Gastroesophageal sphincter (tissue), 4 donors: ENCODE measurements around the gene TFDP3. TPM values are rescaled to one million over a fixed set of nuclear protein-coding genes. Genes with fewer than 3 reads are reported as not detected.
A peak's percentile ranks its signal among the peaks of the same experiment; 100 is the strongest.

Experiments used
- ATAC-seq: fragments of 150-250 bp; one replicate; pipeline ENCODE4 v1.9.1; 2016; ENCODE audit warnings: mild to moderate bottlenecking, moderate library complexity
- H3K27ac ChIP-seq, 4 donors: fragments of 200-600 bp; sonication (generic) in 3 of 4; 1 replicate in 3 of 4; 2 replicates in 1 of 4; pipeline ENCODE4 v1.5.1; 2016 to 2019
- H3K27me3 ChIP-seq: fragments of 200-600 bp; sonication (generic); one replicate; pipeline ENCODE4 v1.5.1; 2019
- H3K36me3 ChIP-seq, 2 donors: fragments of 200-600 bp; sonication (generic); one replicate each; pipeline ENCODE4 v1.5.1; 2019; ENCODE audit warnings: control low read depth in 1 of 2
- H3K4me1 ChIP-seq, 3 donors: fragments of 200-600 bp; sonication (generic); 1 replicate in 2 of 3; 2 replicates in 1 of 3; pipeline ENCODE4 v1.5.1; 2016 to 2019; ENCODE audit warnings: control low read depth in 2 of 3
- H3K4me3 ChIP-seq, 2 donors: fragments of 200-600 bp; sonication (generic); one replicate each; pipeline ENCODE4 v1.5.1; 2019; ENCODE audit warnings: mild to moderate bottlenecking in 1 of 2, moderate library complexity in 1 of 2
- H3K9me3 ChIP-seq, 3 donors: fragments of 200-600 bp; sonication (generic); one replicate each; pipeline ENCODE4 v1.5.1; 2017 to 2019; ENCODE audit warnings: control low read depth in 2 of 3
- CTCF ChIP-seq, 4 experiments: fragments of 200-600 bp in 2 of 4; fragments of 450-650 bp in 2 of 4; sonication (generic) in 1 of 4; IDR thresholded peaks; one replicate each; pipeline ENCODE4 v1.5.1; 2017 to 2019; ENCODE audit warnings: antibody characterized with exemption in 4 of 4, mild to moderate bottlenecking in 2 of 4, moderate library complexity in 2 of 4
- EP300 ChIP-seq: sonication (generic); formaldehyde crosslinking; IDR thresholded peaks from one replicate; pipeline ENCODE4 v1.6.1; 2017; ENCODE audit warnings: antibody characterized with exemption, mild to moderate bottlenecking
- POLR2A ChIP-seq, 2 donors: fragments of 450-650 bp; IDR thresholded peaks; one replicate each; pipeline ENCODE4 v1.6.1; 2017; ENCODE audit warnings: antibody characterized with exemption in 2 of 2, mild to moderate bottlenecking in 2 of 2, moderate library complexity in 1 of 2
- POLR2AphosphoS5 ChIP-seq: sonication (generic); formaldehyde crosslinking; IDR thresholded peaks from one replicate; pipeline ENCODE4 v1.6.1; 2017; ENCODE audit warnings: antibody characterized with exemption
- WGBS, 2 donors: methylation state at CpG; one replicate each; pipeline ENCODE4 v1.1.5; 2018; ENCODE audit warnings: low coverage in 1 of 2; 5-methylcytosine and 5-hydroxymethylcytosine counted together
- total RNA-seq, 4 donors: library from RNA; depleted of rRNA; stranded (reverse); fragments of >200 nt; gene quantifications; one replicate each; pipeline ENCODE4 v1.1.0, GENCODE V29; 2016

Gene TFDP3
- total RNA-seq, 4 donors from 2014 or later = 0.40 TPM; not detected in 3

- Histone ChIP-seq H3K27ac (peak overlapping the region; percentile 69 to 81 (median 74)), H3K27me3 (no peaks in the 10 kb centered on the region), H3K9me3 (peaks cover 0 to 10% (median 0%) of the 10 kb centered on the region in 3 donors), H3K4me1 (peaks cover 0 to 36% (median 6%) of the 10 kb centered on the region in 3 donors), H3K4me3 (no peak overlapping the region), H3K36me3 (no peaks in the 10 kb centered on the region)
- 33% methylated on average over 1 of the region's 5 CpGs; no CpG with 5 or more reads in 1 of the 2 donors for WGBS, 2 donors
- TF ChIP-seq POLR2AphosphoS5 = no peak
- no peak for TF ChIP-seq POLR2A (IDR thresholded peaks at IDR 0.05)
- no peak for TF ChIP-seq CTCF (IDR thresholded peaks at IDR 0.05)
- TF ChIP-seq EP300 = no peak
- no peak for ATAC-seq
Measured at GRCh38 chrX:133251204-133251603, 33.0 kb upstream of the TFDP3 start.

GRCh38 chrX:133250184-133251100 lies 32.3 kb upstream of the TFDP3 start:
- Histone ChIP-seq H3K27me3 (no peaks in the 10 kb centered on the region), H3K9me3 (peaks cover 0 to 11% (median 0%) of the 10 kb centered on the region in 3 donors), H3K36me3 (no peaks in the 10 kb centered on the region), H3K27ac (peak overlapping the region; percentile 69 to 81 (median 74)), H3K4me3 (no peak overlapping the region), H3K4me1 (peaks cover 0 to 36% (median 6%) of the 10 kb centered on the region in 3 donors)
- peak; percentile 31 for TF ChIP-seq POLR2AphosphoS5
- no peak for TF ChIP-seq CTCF (IDR thresholded peaks at IDR 0.05)
- ATAC-seq = peak; percentile 64
- 20 to 21% methylated on average over 2 to 3 of the region's 5 CpGs for WGBS, 2 donors

GRCh38 chrX:133249266-133250058 lies 31.3 kb upstream of the TFDP3 start:
- H3K27ac ChIP-seq = peak overlapping the region; percentile 21 to 75 (median 54)
- no peaks in the 10 kb centered on the region for H3K36me3 ChIP-seq
- no peak overlapping the region for H3K4me3 ChIP-seq
- WGBS, 2 donors = 17 to 34% methylated on average over 4 of the region's 4 CpGs
- ATAC-seq = no peak
- H3K4me1 ChIP-seq = peaks cover 0 to 36% (median 6%) of the 10 kb centered on the region in 3 donors
- TF ChIP-seq POLR2AphosphoS5 (peak; percentile 26), POLR2A (IDR thresholded peaks at IDR 0.05) (no peak), CTCF (IDR thresholded peaks at IDR 0.05) (peak in 1 of 4 experiments; percentile 13)
- H3K9me3 ChIP-seq = peaks cover 0 to 11% (median 0%) of the 10 kb centered on the region in 3 donors
- no peaks in the 10 kb centered on the region for H3K27me3 ChIP-seq

GRCh38 chrX:133248177-133248576 lies 30.0 kb upstream of the TFDP3 start:
- Histone ChIP-seq H3K36me3 (no peaks in the 10 kb centered on the region), H3K4me1 (peaks cover 0 to 36% (median 6%) of the 10 kb centered on the region in 3 donors), H3K4me3 (no peak overlapping the region), H3K9me3 (peaks cover 0 to 11% (median 0%) of the 10 kb centered on the region in 3 donors), H3K27ac (peak overlapping the region in 3 of 4 donors; percentile 46 to 74 (median 53)), H3K27me3 (no peaks in the 10 kb centered on the region)
- ATAC-seq = no peak
- TF ChIP-seq POLR2A (IDR thresholded peaks at IDR 0.05) (no peak), POLR2AphosphoS5 (no peak), EP300 (no peak), CTCF (IDR thresholded peaks at IDR 0.05) (no peak)
- WGBS, 2 donors = 0 to 40% methylated on average over 1 of the region's 2 CpGs
